HCT116 (cell line): ENCODE results near the gene RIPK4. TPM values are rescaled to one million over a fixed set of nuclear protein-coding genes. Genes with fewer than 3 reads are reported as not detected.

Experiments
- ATAC-seq: fragments of 200-7000 bp; cut with Tn5 transposase; 2 replicates; pipeline ENCODE4 v1.9.1; 2020; ENCODE audit warnings: mild to moderate bottlenecking, moderate library complexity
- BruUV-seq: library from RNA; stranded (reverse); fragments of 400-500 nt; replicated peaks from 2 replicates; lab custom pipeline; 2021; lab: Mats Ljungman, UMichigan
- CTCF ChIA-PET: fragments of 300-600 bp; sonication (Branson Sonifier 250); formaldehyde crosslinking; loops from one replicate; lab custom pipeline; 2021; ENCODE audit warnings: antibody characterized with exemption; lab: Charles Lee
- POLR2A ChIA-PET: fragments of 300-600, 350-600 bp; sonication (Branson Sonifier 250); formaldehyde crosslinking; loops from one replicate; lab custom pipeline; 2021; ENCODE audit warnings: antibody characterized with exemption; lab: Charles Lee
- RAD21 ChIA-PET, 2 experiments: fragments of 300-600 bp; sonication (Branson Sonifier 250); formaldehyde crosslinking; loops; one replicate each; lab custom pipeline; 2023; ENCODE audit warnings: low total read pairs in 2 of 2; ENCODE audit not compliant: uncharacterized antibody in 2 of 2, unreplicated experiment in 2 of 2, low non-redundant PET in 1 of 2; lab: Charles Lee
- DNase-seq: peaks from one replicate; pipeline ENCODE4 v3.0.0-alpha.2; 2010; ENCODE audit warnings: low read depth, low spot score
- H2AFZ ChIP-seq: fragments of 200-600 bp; shearing (Covaris generic), sonication (generic); 2 replicates; pipeline ENCODE4 v1.6.1; 2017; ENCODE audit warnings: low read depth, mixed run types, mixed read lengths, antibody characterized with exemption, low read length; ENCODE audit not compliant: poor library complexity, severe bottlenecking
- H3K27ac ChIP-seq: 2 replicates; pipeline ENCODE4 v1.5.1; 2012; ENCODE audit warnings: low read depth, low read length
- H3K27me3 ChIP-seq: fragments of 200-600 bp; sonication (generic); 2 replicates; pipeline ENCODE4 v1.6.1; 2016; ENCODE audit warnings: mixed run types, low read length, mixed read lengths; ENCODE audit not compliant: insufficient read depth
- H3K36me3 ChIP-seq, 2 experiments: fragments of 200-500 bp in 1 of 2; fragments of 200-600 bp in 1 of 2; sonication (Bioruptor generic) in 1 of 2; sonication (generic) in 1 of 2; 2 replicates each; pipeline versions ENCODE4 v1.5.1 to v1.6.1; 2014 to 2016; ENCODE audit warnings: low read length in 2 of 2, inconsistent platforms in 1 of 2, mixed read lengths in 1 of 2, mixed run types in 1 of 2; ENCODE audit not compliant: insufficient read depth in 2 of 2, control insufficient read depth in 1 of 2
- H3K4me1 ChIP-seq, 2 experiments: fragments of 200-600 bp in 1 of 2; sonication (generic) in 1 of 2; 2 replicates each; pipeline versions ENCODE4 v1.5.1 to v1.6.1; 2012 to 2017; ENCODE audit warnings: low read length in 2 of 2, inconsistent platforms in 1 of 2, mild to moderate bottlenecking in 1 of 2, mixed read lengths in 1 of 2, mixed run types in 1 of 2, moderate library complexity in 1 of 2; ENCODE audit not compliant: insufficient read depth in 2 of 2, control insufficient read depth in 1 of 2
- H3K4me2 ChIP-seq: fragments of 200-600 bp; sonication (generic); 2 replicates; pipeline ENCODE4 v1.6.1; 2017; ENCODE audit warnings: mixed run types, low read length, mixed read lengths
- H3K4me3 ChIP-seq, 2 experiments: fragments of 200-600 bp in 1 of 2; sonication (generic) in 1 of 2; replicated peaks in 1 of 2; 2 replicates each; pipeline ENCODE4 v1.5.1; 2011 to 2016; ENCODE audit warnings: low read length in 2 of 2, control low read depth in 1 of 2, low read depth in 1 of 2, mild to moderate bottlenecking in 1 of 2, mixed read lengths in 1 of 2, mixed run types in 1 of 2
- H3K79me2 ChIP-seq: fragments of 200-600 bp; sonication (generic); 2 replicates; pipeline ENCODE4 v1.6.1; 2017; ENCODE audit warnings: mild to moderate bottlenecking, mixed run types, low read length, moderate library complexity, mixed read lengths; ENCODE audit not compliant: insufficient read depth
- H3K9ac ChIP-seq: fragments of 200-600 bp; sonication (generic); 2 replicates; pipeline ENCODE4 v1.6.1; 2016; ENCODE audit warnings: low read length, mixed read lengths
- H3K9me2 ChIP-seq: fragments of 200-600 bp; sonication (generic), shearing (Covaris generic); 2 replicates; pipeline ENCODE4 v1.6.1; 2017; ENCODE audit warnings: mixed run types, mild to moderate bottlenecking, moderate library complexity; ENCODE audit not compliant: insufficient read depth
- H3K9me3 ChIP-seq, 2 experiments: fragments of 200-500 bp in 1 of 2; fragments of 200-600 bp in 1 of 2; sonication (Bioruptor generic) in 1 of 2; sonication (generic) in 1 of 2; 2 replicates each; pipeline ENCODE4 v1.6.1; 2014 to 2017; ENCODE audit warnings: low read length in 2 of 2, mixed read lengths in 2 of 2, inconsistent platforms in 1 of 2, low read depth in 1 of 2, mild to moderate bottlenecking in 1 of 2, mixed run types in 1 of 2, moderate library complexity in 1 of 2; ENCODE audit not compliant: control insufficient read depth in 1 of 2, insufficient read depth in 1 of 2
- H4K20me1 ChIP-seq: fragments of 200-600 bp; sonication (generic), shearing (Covaris generic); 2 replicates; pipeline ENCODE4 v1.6.1; 2017; ENCODE audit warnings: mixed run types, mild to moderate bottlenecking, moderate library complexity; ENCODE audit not compliant: insufficient read depth
- ELF1 ChIP-seq: IDR thresholded peaks from 2 replicates; pipeline ENCODE4 v1.6.1; 2012; ENCODE audit warnings: low read depth, borderline replicate concordance
- EZH2 ChIP-seq: fragments of 200-600 bp; sonication (generic); IDR thresholded peaks from 2 replicates; pipeline ENCODE4 v1.6.1; 2017; ENCODE audit warnings: antibody characterized with exemption, mixed run types
- FOSL1 ChIP-seq: IDR thresholded peaks from 2 replicates; pipeline ENCODE4 v1.6.1; 2012; ENCODE audit warnings: low read depth
- JUND ChIP-seq: IDR thresholded peaks from 2 replicates; pipeline ENCODE4 v1.6.1; 2012
- POLR2A ChIP-seq: IDR thresholded peaks from 2 replicates; pipeline ENCODE4 v1.7.0; 2011; ENCODE audit warnings: borderline replicate concordance; ENCODE audit not compliant: insufficient read depth, insufficient read length; ENCODE audit errors: extremely low read depth
- POLR2AphosphoS5 ChIP-seq: IDR thresholded peaks from 2 replicates; pipeline ENCODE4 v1.6.1; 2011; ENCODE audit warnings: mild to moderate bottlenecking, low read depth, low read length, moderate library complexity
- RAD21 ChIP-seq: IDR thresholded peaks from 2 replicates; pipeline ENCODE4 v1.6.1; 2012; ENCODE audit warnings: low read depth, mild to moderate bottlenecking
- SIN3A ChIP-seq: IDR thresholded peaks from 2 replicates; pipeline ENCODE4 v1.6.1; 2012; ENCODE audit warnings: low read depth
- SRF ChIP-seq: IDR thresholded peaks from 2 replicates; pipeline ENCODE4 v1.6.1; 2012; ENCODE audit warnings: low read depth
- YY1 ChIP-seq: IDR thresholded peaks from 2 replicates; pipeline ENCODE4 v1.6.1; 2011; ENCODE audit warnings: low read length, low read depth, moderate library complexity, mild to moderate bottlenecking; ENCODE audit not compliant: insufficient replicate concordance; ENCODE audit errors: extremely low read depth
- ZFX ChIP-seq: fragments of 450-650 bp; IDR thresholded peaks from 2 replicates; pipeline ENCODE4 v1.6.1; 2017
- intact Hi-C: fragments of 100-400 bp; cut with micrococcal nuclease; formaldehyde crosslinking; loops from 2 replicates; pipeline ENCODE4 v1.10.0; 2022
- total RNA-seq: library from RNA; stranded (reverse); gene quantifications from one replicate; pipeline ENCODE4 v1.2.1, GENCODE V29; 2021; ENCODE audit not compliant: unreplicated experiment

RIPK4 gene
- total RNA-seq, 1 experiment from 2014 or later: 9.9 TPM

DNA sequence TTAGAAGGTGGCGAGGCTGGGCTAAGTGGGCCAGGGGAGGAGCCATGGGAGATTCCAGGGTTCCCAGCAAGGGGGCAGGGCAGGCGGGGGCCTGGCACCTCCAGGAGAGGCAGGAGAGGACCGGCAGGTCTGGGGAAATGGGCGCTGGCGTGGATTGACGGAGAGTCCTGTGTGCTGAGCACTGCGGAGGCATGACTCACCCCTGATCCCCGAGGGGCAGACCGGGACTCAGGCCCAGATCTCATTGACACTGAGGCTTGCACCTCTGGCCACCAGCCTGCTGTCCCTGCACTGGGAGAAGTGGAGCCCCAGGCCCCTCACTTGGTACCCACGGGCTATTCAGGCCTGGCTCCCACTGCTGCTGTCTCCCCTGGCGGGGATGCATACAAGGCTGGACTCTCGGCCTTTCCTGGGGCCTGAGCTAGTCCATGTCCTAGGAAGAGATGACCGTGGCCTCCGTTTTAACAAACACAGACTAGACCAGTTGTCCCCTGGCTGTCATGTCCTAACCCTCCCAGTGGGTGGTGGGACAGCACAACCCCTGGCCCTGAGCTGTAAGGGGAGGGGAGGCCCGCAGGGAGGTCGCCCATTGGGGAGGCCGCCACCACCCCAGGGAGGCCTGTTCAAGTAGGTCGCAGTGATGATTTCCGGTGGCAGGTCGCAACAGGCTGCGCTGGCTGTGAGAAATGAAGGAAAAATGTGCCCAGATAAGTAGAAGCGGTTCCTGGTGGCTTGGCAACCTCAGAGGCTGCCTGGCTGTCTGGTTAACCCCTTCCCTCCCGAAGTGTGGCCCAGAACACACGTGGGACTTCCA is 39.7 kb downstream of the RIPK4 start:
- Histone ChIP-seq H3K9me2 (no peaks in the 10 kb centered on the region), H3K4me2 (peak overlapping the region; percentile 79), H2AFZ (peak overlapping the region; percentile 52), H3K36me3 (no peaks in the 10 kb centered on the region), H3K27me3 (no peaks in the 10 kb centered on the region), H3K27ac (peak overlapping the region; percentile 69), H3K79me2 (no peaks in the 10 kb centered on the region), H3K4me1 (peaks cover 24 to 33% of the 10 kb centered on the region in 2 experiments), H3K9ac (peak overlapping the region; percentile 60), H3K9me3 (no peaks in the 10 kb centered on the region), H4K20me1 (no peaks in the 10 kb centered on the region), H3K4me3 (peak overlapping the region; percentile 21 to 43)
- RAD21 ChIA-PET: no interaction called here
- no TSS peak for BruUV-seq
- DNase-seq (peak; percentile 61), ATAC-seq (peak; percentile 85)
- POLR2A ChIA-PET: interaction anchor here (1.2 kb wide), 1 partner anchor 49 kb away, joined by 3 read pairs; no protein-coding TSS in a partner anchor
- intact Hi-C loops: no loop called here
- peak; percentile 83 for TF ChIP-seq ZFX
- TF ChIP-seq YY1: peak; percentile 9
- no peak for TF ChIP-seq POLR2A
- CTCF ChIA-PET: interaction anchor here (0.9 to 1.4 kb wide), 3 partner anchors 12 to 390 kb away, joined by 3 to 4 read pairs (median 3); no protein-coding TSS in a partner anchor

GRCh38 chr21:41726630-41726969 is 40.3 kb downstream of the RIPK4 start:
- ATAC-seq (peak; percentile 17; the same call in 1 of the 2 replicates), DNase-seq (no peak)
- Histone ChIP-seq H3K79me2 (no peaks in the 10 kb centered on the region), H3K9me2 (no peaks in the 10 kb centered on the region), H3K9me3 (no peaks in the 10 kb centered on the region), H3K27ac (peak overlapping the region; percentile 69), H3K9ac (peak overlapping the region; percentile 60), H2AFZ (peak overlapping the region; percentile 52), H3K4me1 (peaks cover 24 to 33% of the 10 kb centered on the region in 2 experiments), H4K20me1 (no peaks in the 10 kb centered on the region), H3K36me3 (no peaks in the 10 kb centered on the region), H3K4me3 (peak overlapping the region; percentile 21 to 43; a peak in 3 of 4 replicates), H3K4me2 (peak overlapping the region; percentile 79), H3K27me3 (no peaks in the 10 kb centered on the region)
- intact Hi-C loops: no loop called here
- ChIA-PET POLR2A (no interaction called here), RAD21 (no interaction called here), CTCF (interaction anchor here (0.9 kb wide), 1 partner anchor 391 kb away, joined by 3 read pairs; no protein-coding TSS in a partner anchor)
- TF ChIP-seq YY1 (no peak), RAD21 (no peak), SIN3A (no peak), ELF1 (no peak), FOSL1 (no peak), JUND (no peak), ZFX (no peak), POLR2AphosphoS5 (no peak), SRF (no peak), EZH2 (no peak)
- no TSS peak for BruUV-seq
